DMS53 (cell line): Measurements from ENCODE around the gene CNTN1.
A peak's percentile ranks its signal among the peaks of the same experiment; 100 is the strongest.

Experiments
- DNase-seq: peaks from one replicate; lab custom pipeline; 2025; lab: John Stamatoyannopoulos, UW

The CNTN1 gene

GRCh38 chr12:40963751-40964150 is 271.5 kb downstream of the CNTN1 start:
- DNase-seq = no peak

- no peak for DNase-seq
These were observed 277.6 kb downstream of the CNTN1 start for GRCh38 chr12:40969796-40970195.

GRCh38 chr12:40970320-40970907 is 278.2 kb downstream of the CNTN1 start:
- peak; percentile 65 for DNase-seq

GRCh38 chr12:40971911-40972310 is 279.7 kb downstream of the CNTN1 start:
- no peak for DNase-seq

GRCh38 chr12:40976546-40976945 is 284.3 kb downstream of the CNTN1 start:
- no peak for DNase-seq

- no peak for DNase-seq
These were observed 288.3 kb downstream of the CNTN1 start for GRCh38 chr12:40980427-40980961.

- no peak for DNase-seq
These were observed 293.8 kb downstream of the CNTN1 start for GRCh38 chr12:40986001-40986400.

GRCh38 chr12:40988355-40988754 is 296.1 kb downstream of the CNTN1 start:
- no peak for DNase-seq

- DNase-seq = no peak
These were observed 296.6 kb downstream of the CNTN1 start for GRCh38 chr12:40988824-40989223.

GRCh38 chr12:40989785-40990184 is 297.5 kb downstream of the CNTN1 start:
- DNase-seq = no peak

- no peak for DNase-seq
These were observed 299.9 kb downstream of the CNTN1 start for GRCh38 chr12:40992158-40992557.

GRCh38 chr12:40992674-40993073 is 300.4 kb downstream of the CNTN1 start:
- DNase-seq = no peak

- no peak for DNase-seq
These were observed 300.9 kb downstream of the CNTN1 start for GRCh38 chr12:40993158-40993557.

GRCh38 chr12:40996091-40996490 is 303.9 kb downstream of the CNTN1 start:
- DNase-seq = no peak

- DNase-seq = no peak
These were observed 307.0 kb downstream of the CNTN1 start for GRCh38 chr12:40999210-40999609.

GRCh38 chr12:41008472-41008871 is 316.2 kb downstream of the CNTN1 start:
- DNase-seq = peak; percentile 60

GRCh38 chr12:41011939-41012338 is 319.7 kb downstream of the CNTN1 start:
- peak; percentile 45 for DNase-seq

GRCh38 chr12:41013881-41014642 is 321.8 kb downstream of the CNTN1 start:
- DNase-seq = no peak

GRCh38 chr12:41014643-41015020 is 322.4 kb downstream of the CNTN1 start:
- DNase-seq = no peak

- peak; percentile 50 for DNase-seq
These were observed 325.8 kb downstream of the CNTN1 start for GRCh38 chr12:41018010-41018409.

- DNase-seq = no peak
These were observed 327.2 kb downstream of the CNTN1 start for GRCh38 chr12:41019461-41019860.

- DNase-seq = no peak
These were observed 331.6 kb downstream of the CNTN1 start for GRCh38 chr12:41023836-41024235.

GRCh38 chr12:41026151-41026550 is 333.9 kb downstream of the CNTN1 start:
- DNase-seq = no peak

- DNase-seq = no peak
These were observed 340.1 kb downstream of the CNTN1 start for GRCh38 chr12:41032386-41032785.
